ENCODE data around the gene LTF. TPM values are rescaled to one million over a fixed set of nuclear protein-coding genes. Genes with fewer than 3 reads are reported as not detected.
"Not testable (repeated sequence)": the region's sequence is repeated elsewhere in the genome, so short reads cannot be mapped to it uniquely, and the experiment has no call there.

Gene LTF
- total RNA-seq, 1 donor from 2014 or later = not detected

- no peaks in the 10 kb centered on the region for H3K27me3 Mint-ChIP-seq (ENCODE audit: low read depth)
- no peaks in the 10 kb centered on the region for H3K4me1 Mint-ChIP-seq
- no peak overlapping the region for H3K4me3 Mint-ChIP-seq
- peaks cover 2% of the 10 kb centered on the region for H3K36me3 Mint-ChIP-seq (ENCODE audit: low read depth)
- no peak for DNase-seq (ENCODE audit: low read depth, low spot score)
- H3K9me3 Mint-ChIP-seq = peaks cover 2% of the 10 kb centered on the region
- peak overlapping the region; percentile 35 for H3K27ac Mint-ChIP-seq (ENCODE audit: unreplicated experiment)
- TF ChIP-seq CTCF (conservative IDR thresholded peaks at IDR 0.05) = no peak
Measured at GRCh38 chr3:46498916-46499519, 34.3 kb upstream of the LTF start.

- peak within 1 kb of the TSS; percentile 43 for H3K27ac Mint-ChIP-seq (ENCODE audit: unreplicated experiment)
- H3K27me3 Mint-ChIP-seq (ENCODE audit: low read depth) = peaks cover 3% of the 10 kb centered on the region
- TF ChIP-seq CTCF (conservative IDR thresholded peaks at IDR 0.05) = no peak
- peaks cover 2% of the 10 kb centered on the region for H3K9me3 Mint-ChIP-seq
- H3K36me3 Mint-ChIP-seq (ENCODE audit: low read depth) = peaks cover 4% of the 10 kb centered on the region
- no peak for DNase-seq (ENCODE audit: low read depth, low spot score)
- H3K4me1 Mint-ChIP-seq = no peaks in the 10 kb centered on the region
- no peak within 1 kb of the TSS for H3K4me3 Mint-ChIP-seq
Measured at GRCh38 chr3:46497556-46498265, 33.0 kb upstream of the LTF start, which contains the start of gene RTP3. TSS of gene RTP3 (plus strand) at chr3:46497976. CDS start at chr3:46498063, 87 bp downstream.

GRCh38 chr3:46496746-46497555, 32.2 kb upstream of the LTF start:
- H3K4me1 Mint-ChIP-seq = no peaks in the 10 kb centered on the region
- DNase-seq (ENCODE audit: low read depth, low spot score) = no peak
- TF ChIP-seq CTCF (conservative IDR thresholded peaks at IDR 0.05) = peak; percentile 35
- peak overlapping the region; percentile 43 for H3K27ac Mint-ChIP-seq (ENCODE audit: unreplicated experiment)
- H3K9me3 Mint-ChIP-seq = peaks cover 2% of the 10 kb centered on the region
- no peak overlapping the region for H3K4me3 Mint-ChIP-seq
- peaks cover 4% of the 10 kb centered on the region for H3K36me3 Mint-ChIP-seq (ENCODE audit: low read depth)
- peaks cover 7% of the 10 kb centered on the region for H3K27me3 Mint-ChIP-seq (ENCODE audit: low read depth)

GRCh38 chr3:46495901-46496456, 31.3 kb upstream of the LTF start:
- H3K4me1 Mint-ChIP-seq = no peaks in the 10 kb centered on the region
- no peak overlapping the region for H3K27ac Mint-ChIP-seq (ENCODE audit: unreplicated experiment)
- TF ChIP-seq CTCF (conservative IDR thresholded peaks at IDR 0.05) = no peak
- H3K27me3 Mint-ChIP-seq (ENCODE audit: low read depth) = peaks cover 10% of the 10 kb centered on the region
- peaks cover 2% of the 10 kb centered on the region for H3K9me3 Mint-ChIP-seq
- H3K4me3 Mint-ChIP-seq = no peak overlapping the region
- peaks cover 4% of the 10 kb centered on the region for H3K36me3 Mint-ChIP-seq (ENCODE audit: low read depth)
- DNase-seq (ENCODE audit: low read depth, low spot score) = no peak

- H3K27me3 Mint-ChIP-seq (ENCODE audit: low read depth); H3K27ac Mint-ChIP-seq (ENCODE audit: unreplicated experiment); H3K36me3 Mint-ChIP-seq (ENCODE audit: low read depth); H3K9me3 Mint-ChIP-seq; DNase-seq (ENCODE audit: low read depth, low spot score); H3K4me3 Mint-ChIP-seq; H3K4me1 Mint-ChIP-seq: not testable (repeated sequence)
Measured at GRCh38 chr3:46494491-46494890, 29.8 kb upstream of the LTF start.

All from neural crest cell (in vitro differentiated cells).